ENCODE data around the gene OR2AG1.

- TF ChIP-seq POLR2AphosphoS5 (IDR thresholded peaks at IDR 0.05; ENCODE audit: low read depth) (no peak), CTCF (conservative IDR thresholded peaks at IDR 0.05; ENCODE audit: low read depth in 2 of 2) (no peak), JUNB (IDR thresholded peaks at IDR 0.05; ENCODE audit: unreplicated experiment) (no peak), ZNF114 (CRISPR knock-in tag; IDR thresholded peaks at IDR 0.05) (no peak), EZH2 (IDR thresholded peaks at IDR 0.05; ENCODE audit: low read depth, unreplicated experiment) (no peak)
- TF ChIP-seq, protein P1, sequence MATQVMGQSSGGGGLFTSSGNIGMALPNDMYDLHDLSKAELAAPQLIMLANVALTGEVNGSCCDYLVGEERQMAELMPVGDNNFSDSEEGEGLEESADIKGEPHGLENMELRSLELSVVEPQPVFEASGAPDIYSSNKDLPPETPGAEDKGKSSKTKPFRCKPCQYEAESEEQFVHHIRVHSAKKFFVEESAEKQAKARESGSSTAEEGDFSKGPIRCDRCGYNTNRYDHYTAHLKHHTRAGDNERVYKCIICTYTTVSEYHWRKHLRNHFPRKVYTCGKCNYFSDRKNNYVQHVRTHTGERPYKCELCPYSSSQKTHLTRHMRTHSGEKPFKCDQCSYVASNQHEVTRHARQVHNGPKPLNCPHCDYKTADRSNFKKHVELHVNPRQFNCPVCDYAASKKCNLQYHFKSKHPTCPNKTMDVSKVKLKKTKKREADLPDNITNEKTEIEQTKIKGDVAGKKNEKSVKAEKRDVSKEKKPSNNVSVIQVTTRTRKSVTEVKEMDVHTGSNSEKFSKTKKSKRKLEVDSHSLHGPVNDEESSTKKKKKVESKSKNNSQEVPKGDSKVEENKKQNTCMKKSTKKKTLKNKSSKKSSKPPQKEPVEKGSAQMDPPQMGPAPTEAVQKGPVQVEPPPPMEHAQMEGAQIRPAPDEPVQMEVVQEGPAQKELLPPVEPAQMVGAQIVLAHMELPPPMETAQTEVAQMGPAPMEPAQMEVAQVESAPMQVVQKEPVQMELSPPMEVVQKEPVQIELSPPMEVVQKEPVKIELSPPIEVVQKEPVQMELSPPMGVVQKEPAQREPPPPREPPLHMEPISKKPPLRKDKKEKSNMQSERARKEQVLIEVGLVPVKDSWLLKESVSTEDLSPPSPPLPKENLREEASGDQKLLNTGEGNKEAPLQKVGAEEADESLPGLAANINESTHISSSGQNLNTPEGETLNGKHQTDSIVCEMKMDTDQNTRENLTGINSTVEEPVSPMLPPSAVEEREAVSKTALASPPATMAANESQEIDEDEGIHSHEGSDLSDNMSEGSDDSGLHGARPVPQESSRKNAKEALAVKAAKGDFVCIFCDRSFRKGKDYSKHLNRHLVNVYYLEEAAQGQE (IDR thresholded peaks at IDR 0.05; ENCODE audit: unreplicated experiment) = no peak
These were observed 26.9 kb upstream of the OR2AG1 start for GRCh38 chr11:6755953-6756347.

Data from GM23338 (cell line).